Parathyroid adenoma (tissue), 2 donors: ENCODE data around the gene DENND1B.

Experiments used
- H2AFZ ChIP-seq: fragments of 300-600 bp; sonication (generic); one replicate; pipeline ENCODE4 v1.7.0; 2017; ENCODE audit warnings: antibody characterized with exemption, mild to moderate bottlenecking
- H3K27ac ChIP-seq: fragments of 300-600 bp; sonication (generic); one replicate; pipeline ENCODE4 v1.7.0; 2017
- H3K27me3 ChIP-seq: fragments of 300-600 bp; sonication (generic); one replicate; pipeline ENCODE4 v1.7.0; 2017; ENCODE audit warnings: low read length; ENCODE audit not compliant: control insufficient read depth, insufficient read depth
- H3K36me3 ChIP-seq: fragments of 300-600 bp; sonication (generic); one replicate; pipeline ENCODE4 v1.7.0; 2017; ENCODE audit warnings: low read length; ENCODE audit not compliant: control insufficient read depth, insufficient read depth
- H3K4me1 ChIP-seq: fragments of 300-600 bp; sonication (generic); one replicate; pipeline ENCODE4 v1.7.0; 2017; ENCODE audit warnings: control low read depth
- H3K4me2 ChIP-seq: fragments of 300-600 bp; sonication (generic); one replicate; pipeline ENCODE4 v1.7.0; 2017; ENCODE audit warnings: low read length
- H3K4me3 ChIP-seq: fragments of 300-600 bp; sonication (generic); one replicate; pipeline ENCODE4 v1.7.0; 2017; ENCODE audit warnings: low read depth, low read length
- H3K79me2 ChIP-seq: fragments of 300-600 bp; sonication (generic); one replicate; pipeline ENCODE4 v1.7.0; 2017; ENCODE audit warnings: control low read depth
- H3K9ac ChIP-seq: fragments of 300-600 bp; sonication (generic); one replicate; pipeline ENCODE4 v1.7.0; 2017; ENCODE audit warnings: mild to moderate bottlenecking
- H3K9me3 ChIP-seq: fragments of 300-600 bp; sonication (generic); one replicate; pipeline ENCODE4 v1.7.0; 2017; ENCODE audit warnings: low read length; ENCODE audit not compliant: control insufficient read depth
- CTCF ChIP-seq: fragments of 300-600 bp; sonication (generic); IDR thresholded peaks from one replicate; pipeline ENCODE4 v1.7.0; 2017; ENCODE audit warnings: antibody characterized with exemption, mild to moderate bottlenecking
- donor health status: primary hyperparathyroidism.

The DENND1B gene

DNA sequence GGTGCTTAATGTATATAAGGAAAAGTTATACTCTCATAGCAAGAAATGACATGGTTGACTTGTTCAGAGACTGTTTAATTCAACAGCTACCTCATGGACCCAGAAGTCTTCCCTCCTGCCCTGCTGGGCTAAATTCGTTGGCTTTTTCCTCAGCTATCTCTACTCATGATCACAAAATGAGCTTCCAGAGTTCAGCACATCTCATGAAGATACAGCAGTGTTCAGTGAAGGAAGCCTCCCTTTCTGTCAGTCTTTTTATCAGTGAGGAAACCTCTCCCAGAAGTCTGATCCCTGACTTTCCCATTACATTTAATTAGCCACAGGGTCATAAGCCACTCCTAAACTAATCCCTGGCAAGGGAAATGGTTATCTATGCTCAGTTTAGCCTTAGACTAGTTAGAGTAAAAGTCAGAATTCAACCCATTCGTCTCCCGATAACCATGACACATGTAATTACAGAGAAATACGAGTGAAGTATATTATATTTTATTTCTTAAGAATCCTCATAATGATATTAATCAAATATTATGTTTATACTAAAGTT is 97.5 kb downstream of the DENND1B start:
- H3K27me3 ChIP-seq = no peaks in the 10 kb centered on the region
- no peak overlapping the region for H2AFZ ChIP-seq
- H3K4me1 ChIP-seq = no peaks in the 10 kb centered on the region
- H3K9me3 ChIP-seq = no peaks in the 10 kb centered on the region
- H3K79me2 ChIP-seq = no peaks in the 10 kb centered on the region
- H3K9ac ChIP-seq = no peak overlapping the region
- no peak overlapping the region for H3K4me2 ChIP-seq
- no peak overlapping the region for H3K27ac ChIP-seq
- H3K36me3 ChIP-seq = no peaks in the 10 kb centered on the region
- H3K4me3 ChIP-seq = no peak overlapping the region
- TF ChIP-seq CTCF = no peak

DNA sequence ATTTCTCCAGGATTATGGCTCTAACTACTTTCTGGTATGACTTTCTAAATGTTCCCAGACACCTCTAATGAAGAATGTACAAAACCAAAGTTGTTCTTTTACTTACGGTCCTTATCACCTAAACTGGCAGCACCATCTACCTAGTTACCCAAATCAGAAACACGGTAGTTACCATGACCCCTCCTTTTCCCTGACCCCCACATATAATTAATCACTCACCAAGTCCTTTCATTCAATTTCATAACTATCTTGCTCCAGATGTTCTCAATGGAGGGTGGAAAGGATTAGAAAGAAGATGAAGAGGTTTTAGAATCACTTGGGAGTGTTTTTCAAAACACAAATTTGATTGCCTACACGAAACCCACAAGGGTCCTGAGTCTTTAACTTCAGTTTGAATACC is 98.0 kb downstream of the DENND1B start:
- Histone ChIP-seq H3K4me3 (no peak overlapping the region), H3K4me2 (no peak overlapping the region), H3K79me2 (no peaks in the 10 kb centered on the region), H3K36me3 (no peaks in the 10 kb centered on the region), H3K27me3 (no peaks in the 10 kb centered on the region), H3K27ac (no peak overlapping the region), H2AFZ (no peak overlapping the region), H3K9me3 (no peaks in the 10 kb centered on the region), H3K4me1 (no peaks in the 10 kb centered on the region), H3K9ac (no peak overlapping the region)
- TF ChIP-seq CTCF = no peak

- Histone ChIP-seq H2AFZ (no peak overlapping the region), H3K4me1 (no peaks in the 10 kb centered on the region), H3K9ac (no peak overlapping the region), H3K4me3 (no peak overlapping the region), H3K27me3 (no peaks in the 10 kb centered on the region), H3K36me3 (no peaks in the 10 kb centered on the region), H3K79me2 (no peaks in the 10 kb centered on the region), H3K9me3 (no peaks in the 10 kb centered on the region), H3K4me2 (no peak overlapping the region), H3K27ac (no peak overlapping the region)
- TF ChIP-seq CTCF = no peak
These were observed 99.6 kb downstream of the DENND1B start for GRCh38 chr1:197675583-197676208.

- H3K4me3 ChIP-seq = no peak overlapping the region
- H3K36me3 ChIP-seq = no peaks in the 10 kb centered on the region
- H3K4me2 ChIP-seq = no peak overlapping the region
- TF ChIP-seq CTCF = no peak
- no peak overlapping the region for H3K27ac ChIP-seq
- H2AFZ ChIP-seq = no peak overlapping the region
- H3K9me3 ChIP-seq = no peaks in the 10 kb centered on the region
- no peaks in the 10 kb centered on the region for H3K79me2 ChIP-seq
- H3K27me3 ChIP-seq = no peaks in the 10 kb centered on the region
- H3K4me1 ChIP-seq = no peaks in the 10 kb centered on the region
- H3K9ac ChIP-seq = no peak overlapping the region
These were observed 101.0 kb downstream of the DENND1B start for GRCh38 chr1:197674286-197674685.

DNA sequence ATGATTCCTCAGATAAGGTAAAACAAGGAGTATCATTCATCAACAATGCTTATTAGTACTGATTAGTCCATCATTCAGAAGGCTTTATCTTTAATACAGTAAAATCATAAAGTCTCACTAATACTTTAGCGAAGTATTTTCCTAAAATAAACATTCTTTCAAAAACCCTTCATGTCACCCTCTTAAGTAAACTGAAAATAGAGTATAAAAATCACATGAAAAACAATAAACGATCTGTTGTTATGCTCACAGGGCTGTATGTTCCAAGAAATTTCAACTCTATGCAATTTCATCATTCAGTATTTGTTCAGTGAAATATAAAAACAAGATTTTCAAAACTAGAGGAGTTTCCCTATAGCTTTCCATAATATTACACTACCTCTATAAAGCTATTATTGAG is 102.0 kb downstream of the DENND1B start:
- Histone ChIP-seq H3K9ac (no peak overlapping the region), H3K9me3 (no peaks in the 10 kb centered on the region), H3K79me2 (no peaks in the 10 kb centered on the region), H3K4me2 (no peak overlapping the region), H3K4me3 (no peak overlapping the region), H3K4me1 (no peaks in the 10 kb centered on the region), H3K27ac (no peak overlapping the region), H2AFZ (no peak overlapping the region), H3K36me3 (no peaks in the 10 kb centered on the region), H3K27me3 (no peaks in the 10 kb centered on the region)
- TF ChIP-seq CTCF = no peak
